ENCODE results near the gene ZNF525.

GRCh38 chr19:53389978-53390377 is 24.5 kb downstream of the ZNF525 start:
- no peak for TF ChIP-seq CTCF (IDR thresholded peaks at IDR 0.05)
- TF ChIP-seq POLR2A (IDR thresholded peaks at IDR 0.05), result no peak
